NCI-H446 treated with DMSO at 0.1 percent for 48 hours (cell line): Measurements from ENCODE around the gene ATF6.
"Not testable (repeated sequence)": the region's sequence is repeated elsewhere in the genome, so short reads cannot be mapped to it uniquely, and the experiment has no call there.

Experiments
- DNase-seq: peaks from one replicate; lab custom pipeline; 2025; lab: John Stamatoyannopoulos, UW

ATF6 gene, protein sequence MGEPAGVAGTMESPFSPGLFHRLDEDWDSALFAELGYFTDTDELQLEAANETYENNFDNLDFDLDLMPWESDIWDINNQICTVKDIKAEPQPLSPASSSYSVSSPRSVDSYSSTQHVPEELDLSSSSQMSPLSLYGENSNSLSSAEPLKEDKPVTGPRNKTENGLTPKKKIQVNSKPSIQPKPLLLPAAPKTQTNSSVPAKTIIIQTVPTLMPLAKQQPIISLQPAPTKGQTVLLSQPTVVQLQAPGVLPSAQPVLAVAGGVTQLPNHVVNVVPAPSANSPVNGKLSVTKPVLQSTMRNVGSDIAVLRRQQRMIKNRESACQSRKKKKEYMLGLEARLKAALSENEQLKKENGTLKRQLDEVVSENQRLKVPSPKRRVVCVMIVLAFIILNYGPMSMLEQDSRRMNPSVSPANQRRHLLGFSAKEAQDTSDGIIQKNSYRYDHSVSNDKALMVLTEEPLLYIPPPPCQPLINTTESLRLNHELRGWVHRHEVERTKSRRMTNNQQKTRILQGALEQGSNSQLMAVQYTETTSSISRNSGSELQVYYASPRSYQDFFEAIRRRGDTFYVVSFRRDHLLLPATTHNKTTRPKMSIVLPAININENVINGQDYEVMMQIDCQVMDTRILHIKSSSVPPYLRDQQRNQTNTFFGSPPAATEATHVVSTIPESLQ

GRCh38 chr1:161766102-161766981 is at the start of gene ATF6:
TSS of gene ATF6 (plus strand) at chr1:161766320. CDS start at chr1:161766361, 41 bp downstream.
- peak; percentile 89 for DNase-seq

- no peak for DNase-seq
These were observed 47.4 kb upstream of the ATF6 start for GRCh38 chr1:161718559-161719324.

GRCh38 chr1:161719325-161719611 is 46.9 kb upstream of the ATF6 start:
- no peak for DNase-seq

- no peak for DNase-seq
These were observed 45.7 kb upstream of the ATF6 start for GRCh38 chr1:161720422-161720821.

DNA sequence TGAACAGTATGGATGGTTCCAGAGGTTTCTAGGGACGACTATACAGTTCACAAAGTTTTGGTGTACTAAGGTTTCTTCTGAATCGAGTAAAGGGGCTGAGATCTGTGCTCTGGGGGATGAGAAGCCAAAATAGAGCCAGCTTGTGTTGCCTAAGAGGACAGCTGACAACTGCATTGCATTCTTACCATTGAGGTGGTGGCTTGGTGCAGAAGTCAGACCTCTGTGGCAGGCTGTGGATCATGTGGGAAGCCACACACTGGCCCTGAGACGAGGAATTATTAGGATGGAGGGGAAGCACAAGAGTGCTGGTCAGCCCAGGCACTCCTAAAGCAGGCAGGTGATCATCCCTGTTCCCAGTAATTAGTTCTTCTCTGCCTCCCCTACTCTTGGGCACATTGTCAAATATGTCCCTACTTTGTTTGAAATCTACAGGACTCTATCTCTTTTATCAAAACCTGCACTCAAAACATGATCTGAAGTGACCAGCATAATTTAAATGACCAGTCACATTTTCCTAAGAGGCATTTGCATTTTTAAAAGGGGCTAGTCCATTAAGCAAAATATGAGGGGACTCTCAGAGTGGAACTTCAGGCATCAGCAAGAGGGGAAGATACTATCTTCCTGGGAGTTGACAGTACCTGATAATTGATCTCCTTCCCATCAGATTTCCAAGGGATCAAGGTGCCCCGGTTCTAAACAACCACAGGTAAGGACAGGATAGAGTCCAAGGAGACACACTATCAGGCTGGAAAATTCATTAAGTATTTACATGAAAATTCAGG is 45.0 kb upstream of the ATF6 start, which contains the start of gene FCRLB:
Gene FCRLB (plus strand): TSS at position 589 of the 782 bp plus-strand sequence. CDS start 1,129 bp downstream, outside the sequence.
- DNase-seq: no peak

DNA sequence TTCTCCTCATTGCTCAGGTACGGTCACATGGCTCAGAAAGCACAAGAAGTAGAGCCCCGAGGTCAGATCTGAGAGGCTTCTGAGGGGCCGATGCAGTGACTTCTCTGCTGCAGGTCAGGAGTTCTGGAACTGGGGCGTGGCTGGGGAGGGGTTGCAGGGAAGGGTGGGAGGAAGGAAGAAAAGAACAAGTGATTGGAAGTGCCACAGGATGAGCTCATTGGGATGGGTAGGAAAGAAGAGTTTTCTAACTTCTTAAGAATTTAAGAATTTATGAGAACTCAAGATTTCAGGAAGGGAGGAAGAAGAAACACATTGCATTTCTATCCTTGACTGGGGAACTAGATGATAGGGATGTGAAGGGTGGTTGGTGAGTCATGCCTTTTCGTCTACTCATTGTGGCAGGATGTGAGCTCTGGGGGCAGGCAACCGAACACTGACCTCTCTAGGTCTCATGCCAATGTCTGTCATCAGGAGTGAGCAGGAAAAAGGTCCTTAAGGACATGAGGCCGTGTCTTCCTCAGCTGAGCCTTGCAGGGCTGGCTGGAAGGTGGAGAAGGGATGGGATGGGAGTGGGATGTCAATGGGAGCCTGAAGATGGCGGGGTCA is 44.3 kb upstream of the ATF6 start:
- DNase-seq: no peak

DNA sequence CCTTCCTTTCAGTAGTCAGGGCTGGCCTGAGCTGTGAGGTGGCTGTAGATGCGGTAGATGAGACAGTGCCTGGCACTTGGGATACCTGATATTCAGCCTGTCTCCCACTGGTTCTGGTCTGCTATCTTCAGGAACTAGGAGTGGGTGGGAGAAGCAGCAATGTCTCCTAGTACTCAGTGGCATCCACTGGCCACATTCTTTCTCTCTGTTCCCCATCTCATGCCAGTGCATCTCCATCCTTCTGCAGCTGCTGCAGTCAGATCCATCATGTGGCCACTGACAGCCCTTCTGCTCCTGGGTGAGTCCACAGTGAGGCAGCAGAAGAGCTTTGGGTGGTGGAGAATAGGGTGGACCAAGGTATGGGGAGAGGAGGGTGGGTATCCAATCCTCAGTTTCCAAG is 43.7 kb upstream of the ATF6 start:
- DNase-seq: no peak

GRCh38 chr1:161723459-161724141 is 42.5 kb upstream of the ATF6 start:
- DNase-seq: no peak

- DNase-seq: not testable (repeated sequence)
These were observed 40.7 kb upstream of the ATF6 start for GRCh38 chr1:161725258-161725907.

DNA sequence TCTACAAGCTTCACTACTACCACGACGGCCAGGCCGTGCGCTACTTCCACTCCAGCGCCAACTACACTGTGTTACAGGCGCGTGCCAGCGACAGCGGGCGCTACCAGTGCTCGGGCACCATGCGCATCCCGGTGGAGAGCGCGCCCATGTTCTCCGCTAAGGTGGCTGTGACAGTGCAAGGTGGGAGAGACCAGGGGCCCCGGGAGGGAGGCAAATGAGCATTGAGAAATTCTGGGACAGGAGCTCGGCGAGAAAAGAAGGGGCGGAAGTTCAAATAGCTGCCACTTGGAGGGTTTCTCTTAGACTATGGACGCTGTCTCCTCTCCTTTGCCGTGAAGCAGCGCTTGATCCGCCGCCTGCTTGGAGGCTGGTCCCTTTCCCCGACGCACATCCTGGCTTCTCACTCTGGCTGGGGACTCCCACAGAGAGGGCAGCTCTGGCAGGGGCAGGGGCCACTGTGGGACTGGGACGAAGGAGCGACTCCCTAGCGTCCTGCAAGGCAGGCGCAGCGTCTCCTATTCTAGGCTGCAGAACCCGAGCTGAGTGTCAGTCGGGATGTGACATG is 40.1 kb upstream of the ATF6 start:
- DNase-seq: no peak

- no peak for DNase-seq
These were observed 39.5 kb upstream of the ATF6 start for GRCh38 chr1:161726473-161727255.

DNA sequence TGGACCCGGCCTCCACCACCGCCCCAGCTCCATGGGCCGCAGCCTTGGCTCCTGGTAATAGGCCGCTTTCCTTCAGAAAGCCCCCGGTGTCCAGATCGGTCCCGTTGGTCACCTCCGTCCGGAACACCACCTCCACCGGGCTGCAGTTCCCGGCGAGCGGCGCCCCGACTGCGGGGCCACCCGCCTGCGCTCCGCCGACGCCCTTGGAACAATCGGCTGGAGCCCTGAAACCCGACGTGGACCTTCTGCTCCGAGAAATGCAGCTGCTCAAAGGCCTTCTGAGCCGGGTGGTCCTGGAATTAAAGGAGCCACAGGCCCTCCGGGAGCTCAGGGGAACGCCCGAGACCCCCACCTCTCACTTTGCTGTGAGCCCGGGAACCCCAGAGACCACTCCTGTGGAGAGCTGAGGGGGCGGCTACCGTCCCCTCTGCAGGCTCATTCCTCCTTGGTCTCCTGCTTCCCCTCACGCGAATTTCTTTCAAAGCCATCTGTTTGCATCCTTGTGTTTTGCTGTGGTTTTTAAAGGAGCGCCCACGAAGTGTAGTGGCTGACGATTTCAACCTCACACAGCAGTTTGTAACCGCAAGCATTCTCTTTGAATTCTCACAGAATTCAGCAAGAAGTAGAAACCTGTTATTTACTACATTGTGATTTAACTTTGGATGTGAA is 38.7 kb upstream of the ATF6 start:
- no peak for DNase-seq

GRCh38 chr1:161728376-161729226 is 37.5 kb upstream of the ATF6 start:
- no peak for DNase-seq

DNA sequence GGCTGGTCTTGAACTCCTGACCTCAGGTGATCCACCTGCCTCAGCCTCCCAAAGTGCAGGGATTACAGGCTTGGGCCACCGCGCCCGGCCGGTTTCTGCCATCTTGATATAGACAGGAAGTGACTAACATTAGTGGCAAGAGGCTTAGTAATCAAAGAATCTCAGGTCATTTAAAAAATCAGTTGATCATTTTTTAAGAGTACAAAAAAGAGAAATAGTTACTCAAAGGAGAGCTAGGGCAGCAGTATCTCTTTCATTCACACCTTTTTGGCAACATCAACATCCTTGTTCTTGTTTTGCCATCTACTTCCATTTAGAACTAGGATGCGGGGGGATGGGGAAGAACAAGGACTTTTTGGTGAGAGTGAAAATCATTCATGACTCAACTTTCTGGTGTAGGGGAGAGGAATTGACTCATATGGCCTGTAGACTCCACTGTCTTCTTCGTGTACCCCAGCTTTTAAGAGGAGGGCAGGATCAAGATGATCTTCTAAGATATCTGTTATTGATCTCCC is 36.0 kb upstream of the ATF6 start:
- DNase-seq: no peak

GRCh38 chr1:161731241-161731640 is 34.9 kb upstream of the ATF6 start:
- no peak for DNase-seq

GRCh38 chr1:161731981-161732718 is 34.0 kb upstream of the ATF6 start:
- no peak for DNase-seq
